GM12892 (cell line): ENCODE data around the gene CHST13.

Source experiments
- DNase-seq: peaks from one replicate; pipeline ENCODE4 v3.0.0; 2011; ENCODE audit not compliant: insufficient read length
- FAIRE-seq: peaks from 2 replicates; lab custom pipeline; 2011; peaks lifted over from hg19 to GRCh38; lab: Jason Lieb, UNC
- POLR2A ChIP-seq: IDR thresholded peaks from 2 replicates; pipeline ENCODE4 v1.6.1; 2011; ENCODE audit warnings: low read depth, low read length, control low read depth
- POLR2AphosphoS5 ChIP-seq: IDR thresholded peaks from 2 replicates; pipeline ENCODE4 v1.6.1; 2011; ENCODE audit warnings: low read depth, low read length, control low read depth
- TAF1 ChIP-seq: IDR thresholded peaks from 2 replicates; pipeline ENCODE4 v1.6.1; 2011; ENCODE audit warnings: low read depth, mild to moderate bottlenecking, control low read depth, low read length, borderline replicate concordance

CHST13 gene

DNA sequence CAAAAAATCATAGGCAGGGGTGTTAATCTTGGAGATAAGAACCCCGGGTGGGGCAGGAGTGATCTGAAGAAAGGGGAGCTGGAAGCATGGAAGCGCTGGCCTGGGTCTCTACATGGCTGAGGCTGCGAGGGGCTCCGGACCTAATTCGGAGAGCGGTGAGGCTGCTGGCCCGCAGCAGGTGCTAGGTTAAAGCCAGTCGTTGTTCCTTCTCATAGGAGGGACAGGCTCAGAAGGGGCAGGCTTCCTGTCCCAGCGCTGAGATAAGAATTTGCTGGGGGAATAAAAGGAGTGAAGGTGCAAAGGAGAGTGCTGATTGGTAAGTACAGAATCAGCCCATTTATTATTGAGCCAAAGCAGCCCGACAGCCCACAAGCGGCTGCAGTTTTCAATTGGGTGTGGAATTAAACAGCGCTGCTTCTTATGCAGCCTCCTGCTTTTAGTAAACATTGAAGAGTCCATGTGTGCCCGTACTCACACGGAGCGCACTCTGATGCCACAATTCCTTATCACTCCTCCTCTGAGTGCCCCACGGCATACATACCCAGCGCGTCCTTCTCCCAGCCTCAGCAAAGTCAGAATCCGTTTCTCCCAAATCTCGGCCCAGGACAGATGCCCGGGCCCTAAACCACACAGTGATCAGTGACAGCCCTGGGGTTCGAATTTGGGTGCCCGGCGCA lies 17.1 kb downstream of the CHST13 start:
- DNase-seq, result no peak
- no peak for FAIRE-seq
- no peak for TF ChIP-seq POLR2AphosphoS5
- TF ChIP-seq POLR2A, result no peak
- TF ChIP-seq TAF1, result no peak

DNA sequence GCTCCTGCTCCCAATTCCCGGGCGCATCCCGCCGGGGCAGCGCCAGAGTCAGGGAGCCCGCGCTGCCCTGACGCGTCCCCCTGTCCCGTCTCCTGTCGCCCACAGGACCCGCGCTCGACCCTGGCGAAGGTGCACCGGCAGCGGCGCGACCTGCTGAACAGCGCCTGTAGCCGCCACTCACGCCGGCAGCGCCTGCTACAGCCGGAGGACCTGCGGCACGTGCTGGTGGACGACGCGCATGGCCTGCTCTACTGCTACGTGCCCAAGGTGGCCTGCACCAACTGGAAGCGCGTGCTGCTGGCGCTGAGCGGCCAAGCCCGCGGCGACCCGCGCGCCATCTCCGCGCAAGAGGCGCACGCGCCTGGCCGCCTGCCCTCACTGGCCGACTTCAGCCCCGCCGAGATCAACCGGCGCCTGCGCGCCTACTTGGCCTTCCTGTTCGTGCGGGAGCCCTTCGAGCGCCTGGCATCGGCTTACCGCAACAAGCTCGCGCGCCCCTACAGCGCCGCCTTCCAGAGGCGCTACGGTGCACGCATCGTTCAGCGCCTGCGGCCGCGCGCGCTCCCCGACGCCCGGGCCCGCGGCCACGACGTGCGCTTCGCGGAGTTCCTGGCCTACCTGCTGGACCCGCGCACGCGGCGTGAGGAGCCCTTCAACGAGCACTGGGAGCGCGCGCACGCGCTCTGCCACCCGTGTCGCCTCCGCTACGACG lies 17.8 kb downstream of the CHST13 start:
- TF ChIP-seq TAF1, result no peak
- TF ChIP-seq POLR2A, result no peak
- no peak for TF ChIP-seq POLR2AphosphoS5
- FAIRE-seq (no peak), DNase-seq (no peak)

DNA sequence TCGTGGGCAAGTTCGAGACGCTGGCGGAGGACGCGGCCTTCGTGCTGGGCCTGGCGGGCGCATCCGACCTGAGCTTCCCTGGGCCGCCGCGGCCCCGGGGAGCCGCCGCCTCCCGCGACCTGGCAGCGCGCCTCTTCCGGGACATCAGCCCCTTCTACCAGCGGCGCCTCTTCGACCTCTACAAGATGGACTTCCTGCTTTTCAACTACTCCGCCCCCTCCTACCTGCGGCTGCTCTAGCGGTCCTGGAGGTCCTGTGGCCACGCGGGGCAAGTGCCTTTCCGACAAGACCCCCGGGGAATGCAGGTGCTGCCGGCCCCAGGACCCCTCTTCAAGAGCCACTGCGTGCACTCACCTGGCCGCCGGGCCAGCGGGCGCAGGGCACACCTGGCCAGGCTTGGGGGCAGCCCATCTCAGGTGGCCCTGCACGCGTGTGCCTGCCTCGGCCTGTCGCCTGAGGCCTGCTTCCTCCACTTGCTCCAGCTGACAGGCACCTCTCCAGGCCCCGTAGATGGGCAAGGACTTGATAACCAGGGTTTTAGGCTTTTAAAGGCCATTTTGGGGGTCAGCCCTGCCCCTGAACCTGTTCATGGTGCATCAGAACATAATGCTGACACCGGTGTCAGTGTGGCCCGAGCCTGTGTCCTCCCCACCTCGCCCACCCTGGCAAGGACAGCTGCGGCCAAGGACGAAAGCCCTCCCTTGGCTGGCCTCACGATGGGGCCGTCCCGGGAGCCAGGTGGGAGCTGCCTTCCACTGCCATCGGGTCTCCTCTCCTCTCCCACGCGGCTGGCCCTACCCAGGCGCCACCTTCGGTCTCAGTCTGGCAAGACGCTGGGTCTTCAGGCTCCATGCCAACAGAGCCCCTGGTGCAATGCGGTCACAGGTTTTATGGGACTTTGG lies 18.6 kb downstream of the CHST13 start:
- FAIRE-seq, result no peak
- TF ChIP-seq TAF1, result no peak
- no peak for TF ChIP-seq POLR2AphosphoS5
- no peak for TF ChIP-seq POLR2A
- DNase-seq, result no peak

DNA sequence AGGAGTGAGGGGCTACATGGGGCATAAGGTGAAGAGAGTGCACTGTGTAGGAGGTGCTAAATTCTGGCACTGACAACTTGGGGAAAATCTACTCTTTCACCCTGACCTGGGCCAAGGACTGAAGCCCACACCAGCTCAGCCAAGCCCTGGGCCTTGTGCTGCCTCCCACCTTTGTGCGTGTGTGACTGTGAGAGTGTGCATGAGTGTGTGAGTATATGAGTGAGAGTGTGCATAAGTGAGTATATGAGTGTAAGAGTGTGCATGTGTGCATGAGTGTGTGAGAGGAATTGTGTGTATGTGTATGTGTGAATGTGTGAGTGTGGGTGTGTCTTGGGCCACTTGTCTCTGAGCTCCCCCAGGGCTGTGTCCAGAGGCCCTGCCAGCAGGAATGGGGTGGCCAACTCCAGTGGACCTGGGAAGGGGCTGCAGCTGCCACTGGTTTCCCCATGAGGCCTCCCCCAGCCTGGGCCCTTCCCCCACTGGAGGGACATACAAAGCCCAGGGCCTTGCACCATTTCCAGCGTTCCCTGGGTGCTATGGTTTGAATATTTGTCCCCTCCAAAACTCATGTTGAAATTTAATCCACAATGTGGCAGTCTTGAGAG lies 19.6 kb downstream of the CHST13 start:
- DNase-seq (no peak), FAIRE-seq (no peak)

DNA sequence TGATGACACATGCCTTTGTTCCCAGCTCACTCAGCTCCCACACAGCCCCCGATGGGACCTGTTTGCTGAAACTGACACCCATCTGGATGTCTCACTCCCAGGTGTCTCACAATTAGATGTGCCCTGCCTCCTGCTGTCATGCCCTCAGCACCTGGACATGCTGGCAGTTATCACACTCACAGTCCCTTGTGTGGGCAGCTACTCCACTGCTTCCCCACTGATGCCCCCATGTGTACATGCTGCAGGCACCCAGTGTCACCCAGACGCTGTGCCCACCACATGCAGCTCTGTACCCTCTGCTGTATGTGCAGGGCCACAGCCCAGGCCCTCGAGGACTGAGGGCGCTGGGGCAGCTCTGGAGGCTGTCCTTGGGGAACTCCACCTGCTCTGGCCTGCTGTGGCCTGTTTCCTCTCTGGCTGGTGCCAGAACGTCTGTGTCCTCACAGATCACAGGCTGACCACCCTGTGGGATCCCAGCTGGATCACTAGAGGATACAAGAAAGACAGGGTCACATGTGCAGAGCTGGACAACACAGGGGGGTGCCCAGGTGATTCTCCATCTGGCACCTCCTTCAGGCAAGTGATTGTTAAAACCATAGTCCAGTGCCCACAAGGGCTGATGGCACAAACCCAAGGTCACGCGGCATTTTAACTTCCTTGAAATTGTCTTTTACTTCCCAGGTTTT lies 20.8 kb downstream of the CHST13 start:
- no peak for DNase-seq
- TF ChIP-seq TAF1 (no peak), POLR2AphosphoS5 (no peak), POLR2A (no peak)
- no peak for FAIRE-seq

More for the DNA sequence above, 19.6 kb downstream of the CHST13 start:
- no peak for TF ChIP-seq POLR2AphosphoS5

DNA sequence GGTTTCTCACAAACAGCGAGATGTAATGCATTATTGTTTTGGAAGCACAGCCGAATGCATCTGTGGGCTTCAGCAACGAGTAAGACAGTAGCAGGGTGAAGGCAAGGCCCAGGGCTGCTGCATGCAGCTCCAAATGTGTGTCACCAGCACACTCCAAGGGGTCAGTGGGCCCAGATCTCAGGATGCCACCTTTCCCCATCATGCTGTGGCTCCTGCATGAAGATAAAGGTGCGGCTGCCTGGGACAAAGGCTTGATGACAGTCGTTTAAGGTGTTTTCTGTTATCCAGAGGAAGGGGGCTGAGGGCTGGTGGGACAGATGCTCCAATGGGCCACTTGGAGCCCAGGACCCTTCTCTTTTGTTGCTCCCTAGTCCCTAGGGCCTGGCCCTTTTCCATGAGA lies 21.6 kb downstream of the CHST13 start:
- no peak for TF ChIP-seq POLR2AphosphoS5
- no peak for TF ChIP-seq TAF1
- no peak for TF ChIP-seq POLR2A
- FAIRE-seq, result no peak

DNA sequence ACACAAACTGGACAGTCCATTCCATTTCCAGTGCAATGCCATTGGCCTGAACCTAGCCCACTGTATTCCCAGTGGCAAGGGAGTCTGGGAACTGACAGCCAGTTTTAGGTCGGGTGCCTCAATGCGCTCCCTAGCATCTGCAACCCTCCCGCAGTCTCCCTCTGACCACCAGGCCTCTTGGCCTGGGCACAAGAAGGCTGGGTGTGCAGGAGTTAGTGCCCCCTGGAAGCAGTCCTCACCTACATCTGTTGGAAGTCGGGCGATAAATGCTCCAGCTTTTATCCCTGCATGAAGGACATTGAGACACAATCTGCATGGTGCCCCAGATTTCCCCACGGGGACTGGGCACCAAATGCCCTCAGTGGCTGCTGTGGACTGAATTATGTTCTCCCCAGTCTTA lies 22.1 kb downstream of the CHST13 start:
- TF ChIP-seq POLR2AphosphoS5, result no peak
- TF ChIP-seq POLR2A, result no peak
- TF ChIP-seq TAF1, result no peak
- FAIRE-seq (no peak), DNase-seq (no peak)

More for the DNA sequence above, 21.6 kb downstream of the CHST13 start:
- DNase-seq, result no peak

DNA sequence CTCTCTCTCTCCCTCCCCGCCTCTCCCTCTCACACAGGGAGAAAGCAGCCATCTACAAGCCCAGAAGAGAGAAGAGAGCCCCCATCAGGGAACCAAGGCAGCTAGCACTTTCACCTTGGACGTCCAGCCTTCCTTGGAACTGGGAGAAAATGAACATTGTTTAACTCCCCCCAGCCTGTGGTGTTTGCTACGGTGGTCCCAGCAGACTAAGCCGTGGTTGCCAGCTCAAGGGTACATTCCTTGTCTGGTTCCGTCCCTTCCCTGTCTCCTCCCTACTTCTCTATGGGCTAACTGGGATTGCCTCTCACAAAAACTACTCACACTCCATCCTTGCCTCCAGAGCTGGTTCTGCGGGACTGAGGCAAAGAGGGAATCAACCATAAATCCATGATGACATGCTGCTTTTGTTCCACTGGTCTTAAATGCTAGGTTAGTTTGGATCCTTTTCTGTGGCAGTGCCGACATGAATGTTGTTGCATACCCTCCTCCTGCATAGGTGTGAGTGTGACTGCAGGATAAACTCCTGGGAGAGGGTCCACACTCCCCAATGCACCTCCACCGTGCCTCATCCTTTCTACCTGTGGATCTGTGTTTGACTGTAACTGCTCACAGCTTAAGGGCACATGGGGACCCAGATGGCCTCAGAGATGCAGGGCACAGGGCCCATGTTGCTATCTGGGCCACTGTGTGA lies 22.7 kb downstream of the CHST13 start:
- FAIRE-seq, result no peak
- no peak for DNase-seq
- TF ChIP-seq TAF1 (no peak), POLR2AphosphoS5 (no peak), POLR2A (no peak)

DNA sequence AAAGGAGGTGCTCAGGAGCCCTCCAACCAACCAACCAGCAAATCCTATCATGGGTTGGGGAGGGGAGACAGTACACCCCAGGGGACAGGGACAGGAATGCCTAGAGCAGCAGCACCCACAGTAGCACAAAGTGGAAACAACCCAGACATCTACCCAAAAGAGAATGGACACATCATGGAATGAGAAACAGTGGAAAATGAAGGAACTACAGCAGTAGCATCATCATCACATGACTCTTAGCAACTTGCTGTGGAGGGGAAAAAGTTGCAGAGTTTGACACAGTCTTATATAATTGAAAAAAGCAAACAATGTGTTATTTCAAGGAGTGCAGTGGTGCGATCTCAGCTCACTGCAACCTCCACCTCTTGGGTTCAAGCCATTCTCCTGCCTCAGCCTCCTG lies 23.8 kb downstream of the CHST13 start:
- TF ChIP-seq POLR2A, result no peak
- no peak for TF ChIP-seq POLR2AphosphoS5
- no peak for TF ChIP-seq TAF1
- DNase-seq (no peak), FAIRE-seq (no peak)

DNA sequence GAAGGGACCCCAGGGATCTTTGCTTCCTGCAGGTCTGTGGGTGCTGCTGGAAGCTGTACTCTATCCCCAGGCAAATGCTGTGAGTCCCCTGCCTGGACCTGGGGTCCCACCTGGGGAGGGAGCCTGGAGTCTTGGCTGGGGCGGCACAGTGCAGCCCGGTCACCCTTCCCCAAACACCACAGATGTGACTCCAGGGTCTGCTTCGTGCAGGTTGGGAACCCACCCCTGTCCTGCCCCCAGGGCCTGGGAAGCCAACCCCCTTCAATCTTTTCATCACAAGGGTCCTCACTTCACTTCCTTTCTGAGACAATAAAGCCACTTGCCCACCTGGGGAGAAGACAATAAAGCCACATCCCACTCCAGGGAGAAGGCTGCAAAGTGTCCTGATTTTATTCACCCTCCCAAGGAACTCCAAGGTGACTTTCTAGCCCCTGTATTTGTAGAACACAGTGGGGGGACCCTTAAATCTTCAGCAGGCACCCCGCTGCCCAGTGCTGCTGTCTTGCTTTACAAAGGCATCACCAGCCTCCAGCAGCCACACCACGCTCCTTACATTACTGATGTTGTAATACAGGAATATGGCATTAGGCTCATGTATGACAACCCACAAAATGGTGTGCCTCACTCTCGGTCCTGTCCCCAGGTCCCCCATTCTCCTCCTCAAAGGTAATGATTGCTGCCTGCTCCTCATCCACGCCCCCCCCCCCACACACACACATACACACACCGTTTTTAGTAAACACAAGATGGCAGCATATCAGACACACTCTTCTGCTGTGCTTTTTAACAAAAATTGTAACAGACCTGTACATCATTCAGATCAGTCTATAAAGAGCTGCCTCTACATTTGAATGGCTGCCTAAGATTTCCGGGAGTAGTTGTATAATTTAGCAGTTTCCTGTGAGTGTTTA lies 24.9 kb downstream of the CHST13 start:
- TF ChIP-seq POLR2A (no peak), TAF1 (no peak), POLR2AphosphoS5 (no peak)
- FAIRE-seq (no peak), DNase-seq (no peak)
